A673 (cell line): ENCODE results near the gene DYNC1LI1.

Experiments
- CTCF ChIP-seq: fragments of 300-800, 200-600 bp; sonication (generic); conservative IDR thresholded peaks from 2 replicates; pipeline ENCODE4 v1.5.1; 2017; ENCODE audit warnings: low read depth, mild to moderate bottlenecking, antibody characterized with exemption, low read length, moderate library complexity, mixed read lengths
- EZH2 ChIP-seq: fragments of 200-600 bp; sonication (generic); IDR thresholded peaks from 2 replicates; pipeline ENCODE4 v1.6.1; 2017; ENCODE audit warnings: borderline replicate concordance, low read depth, mild to moderate bottlenecking, mixed read lengths, antibody characterized with exemption, low read length; ENCODE audit not compliant: poor library complexity, severe bottlenecking

- TF ChIP-seq CTCF = no peak
- no peak for TF ChIP-seq EZH2
Observed at GRCh38 chr3:32531010-32531647, 39.5 kb downstream of the DYNC1LI1 start.
